ENCODE measurements around the gene PLK1.

DNA sequence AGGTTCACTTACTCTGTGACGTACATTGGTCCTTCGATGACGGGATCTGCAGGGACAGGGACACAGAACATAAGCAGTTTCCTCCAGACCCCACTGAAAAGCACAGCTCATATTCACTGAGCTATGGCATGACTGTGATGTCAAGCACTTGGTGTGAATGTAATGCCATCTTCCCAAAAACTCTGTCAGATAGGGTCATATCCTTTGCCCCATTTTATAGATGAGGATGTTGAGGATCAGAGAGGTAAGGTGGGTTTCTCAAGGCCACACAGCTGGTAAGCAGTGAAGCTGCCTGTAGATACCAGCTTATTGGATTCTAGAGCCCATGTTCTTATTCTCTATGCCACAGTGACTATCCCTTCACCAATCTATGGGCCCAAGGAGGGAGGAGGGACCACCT lies 31.8 kb downstream of the PLK1 start:
- TF ChIP-seq, protein P1, sequence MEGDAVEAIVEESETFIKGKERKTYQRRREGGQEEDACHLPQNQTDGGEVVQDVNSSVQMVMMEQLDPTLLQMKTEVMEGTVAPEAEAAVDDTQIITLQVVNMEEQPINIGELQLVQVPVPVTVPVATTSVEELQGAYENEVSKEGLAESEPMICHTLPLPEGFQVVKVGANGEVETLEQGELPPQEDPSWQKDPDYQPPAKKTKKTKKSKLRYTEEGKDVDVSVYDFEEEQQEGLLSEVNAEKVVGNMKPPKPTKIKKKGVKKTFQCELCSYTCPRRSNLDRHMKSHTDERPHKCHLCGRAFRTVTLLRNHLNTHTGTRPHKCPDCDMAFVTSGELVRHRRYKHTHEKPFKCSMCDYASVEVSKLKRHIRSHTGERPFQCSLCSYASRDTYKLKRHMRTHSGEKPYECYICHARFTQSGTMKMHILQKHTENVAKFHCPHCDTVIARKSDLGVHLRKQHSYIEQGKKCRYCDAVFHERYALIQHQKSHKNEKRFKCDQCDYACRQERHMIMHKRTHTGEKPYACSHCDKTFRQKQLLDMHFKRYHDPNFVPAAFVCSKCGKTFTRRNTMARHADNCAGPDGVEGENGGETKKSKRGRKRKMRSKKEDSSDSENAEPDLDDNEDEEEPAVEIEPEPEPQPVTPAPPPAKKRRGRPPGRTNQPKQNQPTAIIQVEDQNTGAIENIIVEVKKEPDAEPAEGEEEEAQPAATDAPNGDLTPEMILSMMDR (conservative IDR thresholded peaks at IDR 0.05; ENCODE audit: low read depth in 2 of 2): no peak
- TF ChIP-seq, protein P2, sequence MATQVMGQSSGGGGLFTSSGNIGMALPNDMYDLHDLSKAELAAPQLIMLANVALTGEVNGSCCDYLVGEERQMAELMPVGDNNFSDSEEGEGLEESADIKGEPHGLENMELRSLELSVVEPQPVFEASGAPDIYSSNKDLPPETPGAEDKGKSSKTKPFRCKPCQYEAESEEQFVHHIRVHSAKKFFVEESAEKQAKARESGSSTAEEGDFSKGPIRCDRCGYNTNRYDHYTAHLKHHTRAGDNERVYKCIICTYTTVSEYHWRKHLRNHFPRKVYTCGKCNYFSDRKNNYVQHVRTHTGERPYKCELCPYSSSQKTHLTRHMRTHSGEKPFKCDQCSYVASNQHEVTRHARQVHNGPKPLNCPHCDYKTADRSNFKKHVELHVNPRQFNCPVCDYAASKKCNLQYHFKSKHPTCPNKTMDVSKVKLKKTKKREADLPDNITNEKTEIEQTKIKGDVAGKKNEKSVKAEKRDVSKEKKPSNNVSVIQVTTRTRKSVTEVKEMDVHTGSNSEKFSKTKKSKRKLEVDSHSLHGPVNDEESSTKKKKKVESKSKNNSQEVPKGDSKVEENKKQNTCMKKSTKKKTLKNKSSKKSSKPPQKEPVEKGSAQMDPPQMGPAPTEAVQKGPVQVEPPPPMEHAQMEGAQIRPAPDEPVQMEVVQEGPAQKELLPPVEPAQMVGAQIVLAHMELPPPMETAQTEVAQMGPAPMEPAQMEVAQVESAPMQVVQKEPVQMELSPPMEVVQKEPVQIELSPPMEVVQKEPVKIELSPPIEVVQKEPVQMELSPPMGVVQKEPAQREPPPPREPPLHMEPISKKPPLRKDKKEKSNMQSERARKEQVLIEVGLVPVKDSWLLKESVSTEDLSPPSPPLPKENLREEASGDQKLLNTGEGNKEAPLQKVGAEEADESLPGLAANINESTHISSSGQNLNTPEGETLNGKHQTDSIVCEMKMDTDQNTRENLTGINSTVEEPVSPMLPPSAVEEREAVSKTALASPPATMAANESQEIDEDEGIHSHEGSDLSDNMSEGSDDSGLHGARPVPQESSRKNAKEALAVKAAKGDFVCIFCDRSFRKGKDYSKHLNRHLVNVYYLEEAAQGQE (IDR thresholded peaks at IDR 0.05; ENCODE audit: unreplicated experiment): no peak
- no peak for TF ChIP-seq EZH2 (IDR thresholded peaks at IDR 0.05; ENCODE audit: low read depth, unreplicated experiment)
- TF ChIP-seq POLR2AphosphoS5 (IDR thresholded peaks at IDR 0.05; ENCODE audit: low read depth): no peak
- TF ChIP-seq CREB1 (CRISPR knock-in tag; IDR thresholded peaks at IDR 0.05; ENCODE audit: low read depth): no peak
